ENCODE results near the gene ZDHHC7.

DNA sequence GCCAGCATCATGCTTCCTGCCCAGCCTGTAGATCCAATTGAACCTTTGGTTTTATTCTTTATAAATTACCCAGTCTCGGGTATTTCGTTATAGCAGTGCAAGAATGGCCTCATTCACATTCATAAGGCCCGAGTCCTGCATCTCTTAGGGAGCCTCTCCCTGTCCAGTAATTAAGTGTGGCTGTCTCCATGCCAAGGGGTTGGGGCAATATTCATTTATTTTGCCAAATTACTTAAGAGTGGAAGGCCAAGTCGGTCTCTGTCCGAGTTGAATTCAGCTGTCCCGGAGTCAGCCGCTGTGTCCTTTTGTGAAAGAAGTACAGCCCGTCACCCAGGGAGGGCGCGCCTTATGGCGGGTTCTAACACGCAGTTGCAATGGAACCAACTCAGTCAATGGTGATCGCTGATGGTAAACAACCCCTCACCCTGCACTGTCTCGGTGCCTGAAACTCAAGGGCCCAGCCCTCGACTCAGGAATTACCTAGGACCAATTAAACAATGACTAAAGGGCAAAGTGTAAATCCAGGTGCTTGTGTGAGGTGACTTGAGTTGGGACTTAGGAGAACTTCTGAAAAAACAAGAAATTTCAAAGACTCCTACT lies 38.5 kb upstream of the ZDHHC7 start:
- TF ChIP-seq EP300 (IDR thresholded peaks at IDR 0.05) (no peak), POLR2A (IDR thresholded peaks at IDR 0.05; ENCODE audit: low read depth) (no peak), CTCF (IDR thresholded peaks at IDR 0.05) (no peak)
